Upper lobe of left lung (tissue), 4 donors: ENCODE measurements around the gene CXCR4.

Experiments used
- EP300 ChIP-seq, 4 donors: sonication (generic); formaldehyde crosslinking; IDR thresholded peaks; one replicate each; pipeline ENCODE4 v1.5.1; 2017; ENCODE audit warnings: antibody characterized with exemption in 4 of 4, control low read depth in 2 of 4
- POLR2AphosphoS5 ChIP-seq, 2 donors: sonication (generic); formaldehyde crosslinking; IDR thresholded peaks; one replicate each; pipeline ENCODE4 v1.5.1; 2017; ENCODE audit warnings: antibody characterized with exemption in 2 of 2
- TF ChIP-seq, protein P1 (sequence below), 6 experiments: fragments of 450-650 bp in 4 of 6; fragments of 200-600 bp in 2 of 6; sonication (generic) in 2 of 6; IDR thresholded peaks; one replicate each; pipeline ENCODE4 v1.5.1; 2016 to 2019; ENCODE audit warnings: antibody characterized with exemption in 6 of 6

DNA sequence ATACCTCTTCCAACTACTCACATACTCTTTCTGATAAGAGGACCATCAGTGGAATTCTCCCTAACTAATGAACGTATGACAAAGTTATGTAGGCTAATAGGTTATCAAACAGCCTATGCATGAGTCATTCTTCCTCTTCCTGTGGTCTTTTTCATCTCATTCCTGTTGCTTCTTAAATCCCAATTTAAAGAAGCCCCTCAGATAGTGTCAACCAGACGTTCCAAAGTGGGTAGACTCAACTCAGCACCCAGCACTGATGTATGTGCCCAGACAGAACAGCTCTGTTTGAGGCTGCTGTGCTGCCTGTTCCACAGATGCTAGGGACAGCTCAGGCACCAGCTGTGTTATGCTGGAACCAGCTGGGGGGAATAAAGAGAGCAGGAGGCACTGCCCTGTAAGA lies 52.6 kb downstream of the CXCR4 start:
- TF ChIP-seq, protein P1, sequence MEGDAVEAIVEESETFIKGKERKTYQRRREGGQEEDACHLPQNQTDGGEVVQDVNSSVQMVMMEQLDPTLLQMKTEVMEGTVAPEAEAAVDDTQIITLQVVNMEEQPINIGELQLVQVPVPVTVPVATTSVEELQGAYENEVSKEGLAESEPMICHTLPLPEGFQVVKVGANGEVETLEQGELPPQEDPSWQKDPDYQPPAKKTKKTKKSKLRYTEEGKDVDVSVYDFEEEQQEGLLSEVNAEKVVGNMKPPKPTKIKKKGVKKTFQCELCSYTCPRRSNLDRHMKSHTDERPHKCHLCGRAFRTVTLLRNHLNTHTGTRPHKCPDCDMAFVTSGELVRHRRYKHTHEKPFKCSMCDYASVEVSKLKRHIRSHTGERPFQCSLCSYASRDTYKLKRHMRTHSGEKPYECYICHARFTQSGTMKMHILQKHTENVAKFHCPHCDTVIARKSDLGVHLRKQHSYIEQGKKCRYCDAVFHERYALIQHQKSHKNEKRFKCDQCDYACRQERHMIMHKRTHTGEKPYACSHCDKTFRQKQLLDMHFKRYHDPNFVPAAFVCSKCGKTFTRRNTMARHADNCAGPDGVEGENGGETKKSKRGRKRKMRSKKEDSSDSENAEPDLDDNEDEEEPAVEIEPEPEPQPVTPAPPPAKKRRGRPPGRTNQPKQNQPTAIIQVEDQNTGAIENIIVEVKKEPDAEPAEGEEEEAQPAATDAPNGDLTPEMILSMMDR (IDR thresholded peaks at IDR 0.05): no peak
- TF ChIP-seq POLR2AphosphoS5 (IDR thresholded peaks at IDR 0.05) (no peak), EP300 (IDR thresholded peaks at IDR 0.05) (no peak)
